ENCODE data around the gene BTN1A1. TPM values are rescaled to one million over a fixed set of nuclear protein-coding genes. Genes with fewer than 3 reads are reported as not detected.

The BTN1A1 gene
- polyA plus RNA-seq, 1 donor (not counting 4 experiments of a cell fraction or from before 2014, with no cell fraction given): not detected

DNA sequence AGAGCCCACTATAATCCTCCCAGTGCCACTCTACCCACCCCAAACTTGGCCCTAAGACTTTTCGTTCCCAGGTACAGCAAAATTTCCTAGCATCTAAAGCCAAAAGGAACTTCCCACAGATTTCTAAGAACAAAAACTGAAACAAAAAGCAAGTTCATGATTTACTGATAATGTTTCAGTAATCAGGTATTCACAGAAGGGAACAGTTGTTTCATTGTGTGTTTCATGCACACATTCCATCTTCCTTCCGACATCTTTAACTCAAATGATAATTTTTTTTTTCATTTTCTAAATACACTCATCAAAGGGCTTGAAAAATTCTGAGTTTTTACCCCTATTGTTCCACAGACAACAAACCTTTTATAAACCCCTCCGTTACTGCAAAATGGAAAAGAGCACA, 6.0 kb upstream of the BTN1A1 start:
- Histone ChIP-seq H3K27ac (ENCODE audit: control insufficient read depth, insufficient read depth, low read length) (no peak overlapping the region), H3K9me3 (ENCODE audit: control insufficient read depth, low read depth, low read length) (no peaks in the 10 kb centered on the region), H3K79me2 (ENCODE audit: control insufficient read depth, insufficient read depth, low read length) (no peaks in the 10 kb centered on the region), H3K9me1 (ENCODE audit: control insufficient read depth, extremely low read depth, insufficient read depth, low read length) (no peaks in the 10 kb centered on the region), H3K9ac (ENCODE audit: control insufficient read depth, extremely low read depth, insufficient read depth, low read length) (no peak overlapping the region), H3K4me2 (ENCODE audit: control insufficient read depth, extremely low read depth, insufficient read depth, low read depth, low read length) (no peak overlapping the region), H3K27me3 (ENCODE audit: control insufficient read depth, extremely low read depth, insufficient read depth, low read length) (peaks cover 7% of the 10 kb centered on the region), H3K36me3 (ENCODE audit: control insufficient read depth in 2 of 2, extremely low read depth in 1 of 2, insufficient read depth in 2 of 2, low read length in 2 of 2) (no peaks in the 10 kb centered on the region), H4K20me1 (ENCODE audit: control insufficient read depth, extremely low read depth, insufficient read depth, low read length) (no peaks in the 10 kb centered on the region), H2AFZ (ENCODE audit: control insufficient read depth, low read length) (no peak overlapping the region), H3K4me1 (ENCODE audit: control insufficient read depth, extremely low read depth, insufficient read depth, low read length) (no peaks in the 10 kb centered on the region), H3K4me3 (ENCODE audit: control insufficient read depth in 2 of 3, extremely low read depth in 1 of 3, insufficient read depth in 2 of 3, low read depth in 1 of 3, low read length in 3 of 3) (no peak overlapping the region)
- FAIRE-seq: no peak
- TF ChIP-seq, protein P1, sequence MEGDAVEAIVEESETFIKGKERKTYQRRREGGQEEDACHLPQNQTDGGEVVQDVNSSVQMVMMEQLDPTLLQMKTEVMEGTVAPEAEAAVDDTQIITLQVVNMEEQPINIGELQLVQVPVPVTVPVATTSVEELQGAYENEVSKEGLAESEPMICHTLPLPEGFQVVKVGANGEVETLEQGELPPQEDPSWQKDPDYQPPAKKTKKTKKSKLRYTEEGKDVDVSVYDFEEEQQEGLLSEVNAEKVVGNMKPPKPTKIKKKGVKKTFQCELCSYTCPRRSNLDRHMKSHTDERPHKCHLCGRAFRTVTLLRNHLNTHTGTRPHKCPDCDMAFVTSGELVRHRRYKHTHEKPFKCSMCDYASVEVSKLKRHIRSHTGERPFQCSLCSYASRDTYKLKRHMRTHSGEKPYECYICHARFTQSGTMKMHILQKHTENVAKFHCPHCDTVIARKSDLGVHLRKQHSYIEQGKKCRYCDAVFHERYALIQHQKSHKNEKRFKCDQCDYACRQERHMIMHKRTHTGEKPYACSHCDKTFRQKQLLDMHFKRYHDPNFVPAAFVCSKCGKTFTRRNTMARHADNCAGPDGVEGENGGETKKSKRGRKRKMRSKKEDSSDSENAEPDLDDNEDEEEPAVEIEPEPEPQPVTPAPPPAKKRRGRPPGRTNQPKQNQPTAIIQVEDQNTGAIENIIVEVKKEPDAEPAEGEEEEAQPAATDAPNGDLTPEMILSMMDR (optimal IDR thresholded peaks at IDR 0.05 in 1 of 3, IDR thresholded peaks at IDR 0.05 in 1 of 3, conservative IDR thresholded peaks at IDR 0.05 in 1 of 3; ENCODE audit: extremely low read depth in 1 of 3, insufficient read depth in 2 of 3, low read length in 3 of 3): no peak
- no peak for TF ChIP-seq EZH2 (IDR thresholded peaks at IDR 0.05; ENCODE audit: low read length)
- dilution Hi-C loops (cut with MboI; ENCODE audit: extremely low pct_ligation_motif_present, low sequenced_read_pairs): no loop called here
- DNase-seq (ENCODE audit: low read depth, low spot score): no peak

DNA sequence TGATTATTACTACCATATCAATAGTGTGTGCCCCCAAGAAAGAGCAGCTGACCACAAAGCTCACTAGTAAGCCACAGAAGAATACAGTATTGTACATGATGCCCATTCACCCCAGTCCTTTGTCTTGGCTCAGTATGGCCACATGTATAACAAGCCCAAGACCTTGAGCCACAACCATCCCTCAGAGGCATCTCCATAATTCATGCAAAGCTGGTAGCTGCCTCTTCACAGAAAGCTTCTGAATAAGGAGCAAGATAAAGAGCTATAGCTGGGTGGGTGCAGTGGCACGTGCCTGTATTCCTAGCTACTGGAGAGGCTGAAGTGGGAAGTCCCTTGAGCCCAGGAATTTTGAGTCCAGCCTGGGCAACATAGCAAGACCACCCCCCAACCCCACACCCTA, 4.8 kb upstream of the BTN1A1 start:
- Histone ChIP-seq H3K4me2 (ENCODE audit: control insufficient read depth, extremely low read depth, insufficient read depth, low read depth, low read length) (no peak overlapping the region), H3K4me1 (ENCODE audit: control insufficient read depth, extremely low read depth, insufficient read depth, low read length) (no peaks in the 10 kb centered on the region), H3K79me2 (ENCODE audit: control insufficient read depth, insufficient read depth, low read length) (no peaks in the 10 kb centered on the region), H3K9me3 (ENCODE audit: control insufficient read depth, low read depth, low read length) (no peaks in the 10 kb centered on the region), H3K36me3 (ENCODE audit: control insufficient read depth in 2 of 2, extremely low read depth in 1 of 2, insufficient read depth in 2 of 2, low read length in 2 of 2) (no peaks in the 10 kb centered on the region), H3K27me3 (ENCODE audit: control insufficient read depth, extremely low read depth, insufficient read depth, low read length) (peaks cover 7% of the 10 kb centered on the region), H2AFZ (ENCODE audit: control insufficient read depth, low read length) (no peak overlapping the region), H4K20me1 (ENCODE audit: control insufficient read depth, extremely low read depth, insufficient read depth, low read length) (no peaks in the 10 kb centered on the region), H3K4me3 (ENCODE audit: control insufficient read depth in 2 of 3, extremely low read depth in 1 of 3, insufficient read depth in 2 of 3, low read depth in 1 of 3, low read length in 3 of 3) (no peak overlapping the region), H3K27ac (ENCODE audit: control insufficient read depth, insufficient read depth, low read length) (no peak overlapping the region), H3K9ac (ENCODE audit: control insufficient read depth, extremely low read depth, insufficient read depth, low read length) (no peak overlapping the region), H3K9me1 (ENCODE audit: control insufficient read depth, extremely low read depth, insufficient read depth, low read length) (no peaks in the 10 kb centered on the region)
- FAIRE-seq (no peak), DNase-seq (ENCODE audit: low read depth, low spot score) (no peak)
- dilution Hi-C loops (cut with MboI; ENCODE audit: extremely low pct_ligation_motif_present, low sequenced_read_pairs): no loop called here
- TF ChIP-seq, protein P1 (optimal IDR thresholded peaks at IDR 0.05 in 1 of 3, IDR thresholded peaks at IDR 0.05 in 1 of 3, conservative IDR thresholded peaks at IDR 0.05 in 1 of 3; ENCODE audit: extremely low read depth in 1 of 3, insufficient read depth in 2 of 3, low read length in 3 of 3): no peak
- TF ChIP-seq EZH2 (IDR thresholded peaks at IDR 0.05; ENCODE audit: low read length): no peak

Measured in keratinocyte (primary cell).